GM19043 (cell line): ENCODE measurements around the gene TMEM132D.

Experiments used
- ATAC-seq: cut with Tn5 transposase; IDR thresholded peaks from one replicate; pipeline ENCODE4 v1.9.1; 2021; ENCODE audit warnings: low read depth; ENCODE audit not compliant: unreplicated experiment

The TMEM132D gene

GRCh38 chr12:129750421-129750820 lies 153.4 kb downstream of the TMEM132D start:
- ATAC-seq, result no peak

DNA sequence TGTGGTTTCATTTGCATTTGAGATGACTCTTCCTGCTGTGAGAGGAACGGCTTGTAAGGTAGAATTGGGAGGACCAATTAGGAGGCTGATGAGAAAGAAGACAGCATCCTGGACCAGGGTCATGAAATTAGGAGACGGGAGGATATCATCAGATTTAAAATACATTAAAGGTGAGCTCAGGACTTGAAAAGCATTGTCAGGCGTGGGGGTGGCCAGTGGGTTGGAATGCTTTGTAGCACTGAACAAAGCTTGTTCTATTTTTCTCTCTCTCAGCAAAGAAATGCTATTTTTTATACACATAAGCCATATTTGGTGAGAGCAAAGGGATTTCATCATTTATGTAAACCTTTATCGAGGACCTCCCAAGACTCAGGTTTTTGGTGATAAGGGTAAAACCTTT lies 157.5 kb downstream of the TMEM132D start:
- ATAC-seq, result no peak

DNA sequence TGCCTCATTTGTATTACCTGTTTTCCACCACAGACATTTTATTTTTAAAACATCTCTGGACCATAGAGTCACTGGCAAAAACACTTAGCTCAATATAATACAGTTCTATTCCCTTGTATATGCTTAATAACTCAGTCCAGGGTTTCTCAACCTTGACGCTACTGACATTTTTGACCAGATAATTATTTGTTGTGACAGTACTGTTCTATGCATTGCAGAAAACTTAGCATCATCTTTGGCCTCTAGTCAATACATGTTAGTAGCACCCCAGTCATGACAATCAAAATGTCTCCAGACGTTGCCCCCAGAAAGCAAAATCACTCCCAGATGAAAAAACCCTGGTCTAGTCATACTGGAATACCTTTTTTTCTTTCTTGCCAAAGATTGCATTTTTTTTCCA lies 174.7 kb downstream of the TMEM132D start:
- no peak for ATAC-seq

DNA sequence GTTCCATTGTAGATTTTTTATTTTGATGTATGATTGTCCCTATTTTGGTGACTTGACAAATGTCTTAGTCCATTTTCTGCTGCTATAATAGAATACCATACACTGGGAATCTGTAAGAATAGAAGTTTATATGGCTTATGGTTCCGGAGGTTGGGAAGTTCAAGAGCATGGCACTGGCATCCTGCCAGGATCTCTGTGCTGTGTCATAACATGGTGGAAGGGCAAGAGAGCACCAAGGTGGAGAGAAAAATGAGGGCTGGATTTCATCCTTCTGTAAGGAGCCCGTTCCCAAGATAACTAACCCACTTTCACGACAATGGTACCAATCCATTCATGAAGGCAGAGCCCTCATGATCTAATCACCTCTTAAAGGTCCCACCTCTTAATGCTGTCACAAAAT lies 176.7 kb downstream of the TMEM132D start:
- ATAC-seq, result no peak

GRCh38 chr12:129723260-129723659 lies 180.6 kb downstream of the TMEM132D start:
- no peak for ATAC-seq

- ATAC-seq, result no peak
Measured at GRCh38 chr12:129720618-129721017, 183.2 kb downstream of the TMEM132D start.

- ATAC-seq, result no peak
Measured at GRCh38 chr12:129719416-129719815, 184.4 kb downstream of the TMEM132D start.

- ATAC-seq, result no peak
Measured at GRCh38 chr12:129717438-129717837, 186.4 kb downstream of the TMEM132D start.

GRCh38 chr12:129716825-129717224 lies 187.0 kb downstream of the TMEM132D start:
- ATAC-seq, result no peak

DNA sequence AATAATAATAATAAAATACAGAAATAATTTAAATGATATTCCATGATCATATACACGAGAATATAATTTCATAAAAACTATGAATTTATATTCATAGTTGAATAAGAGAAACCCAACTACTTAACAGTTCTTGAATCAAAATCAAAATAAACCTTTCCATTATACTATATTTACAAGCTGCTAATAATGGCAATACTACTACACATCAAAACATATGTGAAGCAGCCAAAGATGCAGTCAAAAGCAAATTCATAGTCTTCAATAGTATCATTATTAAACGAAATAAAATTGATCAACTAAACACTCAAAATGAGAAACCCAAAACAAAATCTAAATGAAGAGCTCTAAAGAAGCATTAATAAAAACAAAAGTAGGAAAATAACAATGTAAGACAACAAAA lies 197.1 kb downstream of the TMEM132D start:
- no peak for ATAC-seq

GRCh38 chr12:129704232-129704830 lies 199.5 kb downstream of the TMEM132D start:
- ATAC-seq, result no peak

DNA sequence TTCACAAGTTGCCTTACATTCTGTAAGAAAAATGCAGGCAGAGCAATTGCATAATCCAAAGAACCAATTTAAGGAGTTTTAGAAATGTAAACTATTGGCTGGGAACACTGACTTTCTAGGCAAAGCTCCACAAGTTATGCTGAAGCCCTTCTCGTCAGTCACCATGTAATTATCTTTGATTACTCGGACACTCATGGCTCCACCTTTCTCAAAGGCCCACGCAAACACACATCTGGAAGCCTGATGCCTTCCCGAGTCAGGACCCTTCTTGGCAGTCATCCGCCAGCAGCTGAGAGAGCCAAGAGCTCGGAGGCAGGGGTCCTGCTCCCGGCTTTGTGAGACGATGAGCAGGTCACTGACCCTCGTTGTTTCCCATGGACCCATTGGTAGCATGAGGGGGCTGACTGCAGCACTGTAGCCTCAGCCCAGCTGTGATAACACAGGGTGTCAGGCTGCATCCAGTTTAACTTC lies 202.2 kb downstream of the TMEM132D start:
- no peak for ATAC-seq

- ATAC-seq, result no peak
Measured at GRCh38 chr12:129700036-129700435, 203.8 kb downstream of the TMEM132D start.

GRCh38 chr12:129696926-129697325 lies 206.9 kb downstream of the TMEM132D start:
- no peak for ATAC-seq

DNA sequence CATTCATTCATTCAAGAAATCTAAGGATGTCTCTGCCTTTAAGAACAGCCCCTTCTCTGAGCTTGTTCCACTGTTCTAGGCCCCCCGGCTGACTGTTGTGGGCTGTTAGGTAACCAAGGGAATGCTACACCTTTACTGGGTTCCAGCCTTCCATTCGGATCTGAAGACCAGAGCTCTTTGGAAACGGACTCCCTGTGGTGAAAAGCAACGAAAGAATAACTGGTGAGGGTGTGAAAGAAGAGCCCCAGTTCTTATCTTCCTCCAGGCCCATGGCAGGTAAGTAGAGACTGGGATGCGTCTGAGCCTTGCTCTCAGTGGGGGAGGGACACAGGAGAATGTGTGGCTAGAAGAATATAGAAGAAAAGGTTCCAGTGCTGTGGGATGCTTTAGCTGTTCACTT lies 207.4 kb downstream of the TMEM132D start:
- ATAC-seq, result no peak

- no peak for ATAC-seq
Measured at GRCh38 chr12:129693731-129694130, 210.1 kb downstream of the TMEM132D start.

DNA sequence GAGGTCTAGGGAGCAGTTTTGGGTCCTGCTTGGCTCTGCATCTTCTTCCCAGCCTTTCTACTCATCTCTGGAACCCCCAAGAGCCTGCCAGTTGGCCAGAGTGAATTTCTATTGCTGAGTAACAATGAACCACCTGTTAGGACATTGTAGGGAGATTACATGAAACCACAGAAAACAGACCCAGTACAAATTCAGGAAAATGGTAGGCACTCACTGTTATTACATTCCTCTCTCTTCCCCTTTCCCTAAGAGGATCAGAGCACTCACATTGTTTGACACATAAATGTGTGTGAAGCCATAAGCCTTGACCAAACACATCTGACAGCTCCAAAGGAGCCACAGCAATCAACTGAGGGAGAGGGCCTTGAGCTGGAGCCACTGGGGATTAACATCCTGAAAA lies 216.1 kb downstream of the TMEM132D start:
- no peak for ATAC-seq

- ATAC-seq, result no peak
Measured at GRCh38 chr12:129681830-129682229, 222.0 kb downstream of the TMEM132D start.

GRCh38 chr12:129681151-129681550 lies 222.7 kb downstream of the TMEM132D start:
- ATAC-seq, result no peak

- no peak for ATAC-seq
Measured at GRCh38 chr12:129676411-129676810, 227.4 kb downstream of the TMEM132D start.

GRCh38 chr12:129675947-129676346 lies 227.9 kb downstream of the TMEM132D start:
- no peak for ATAC-seq

DNA sequence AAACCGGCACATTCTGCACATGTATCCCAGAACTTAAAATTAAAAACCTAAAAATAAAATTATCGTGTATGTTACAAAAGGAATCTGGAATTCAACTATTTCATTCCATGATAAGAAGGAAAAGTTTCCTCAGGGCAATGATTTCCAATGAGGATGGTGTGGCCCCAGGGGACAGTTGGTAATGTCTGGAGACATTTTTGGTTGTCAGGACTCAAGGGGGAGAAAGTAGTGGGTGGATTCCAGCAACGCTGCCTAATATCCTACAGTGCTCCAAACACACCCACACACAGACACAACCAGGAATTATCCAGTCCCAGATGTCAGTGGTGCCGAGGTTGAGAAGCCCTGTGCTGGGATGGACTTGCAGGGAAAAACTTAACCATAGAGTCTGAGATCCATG lies 228.3 kb downstream of the TMEM132D start:
- no peak for ATAC-seq

DNA sequence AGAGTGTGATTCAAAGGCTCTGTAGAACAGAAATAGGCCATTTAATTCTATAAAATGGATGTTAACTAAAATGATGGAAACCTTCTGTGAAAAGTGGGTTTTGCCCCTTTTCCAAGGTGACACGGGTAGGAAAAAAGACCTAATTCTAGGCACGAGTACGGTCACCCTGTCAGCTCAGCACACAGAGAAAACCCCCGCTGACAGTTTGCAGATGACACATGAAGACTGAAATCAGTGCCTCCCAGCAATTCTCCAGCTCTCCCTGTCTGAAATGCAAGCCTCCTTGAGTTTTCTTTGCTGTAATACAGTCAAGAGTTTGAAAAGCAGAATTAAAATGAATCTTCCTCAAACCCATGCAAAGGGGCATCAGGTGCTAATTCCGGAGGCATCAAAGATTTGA lies 230.0 kb downstream of the TMEM132D start:
- ATAC-seq, result no peak
